HG02623 (cell line): ENCODE data around the gene COL9A3.

Experiments used
- ATAC-seq: cut with Tn5 transposase; IDR thresholded peaks from one replicate; pipeline ENCODE4 v1.9.1; 2021; ENCODE audit warnings: moderate library complexity; ENCODE audit not compliant: unreplicated experiment

COL9A3 gene

GRCh38 chr20:62816884-62817873 lies at the start of gene COL9A3:
Gene COL9A3 (plus strand): TSS chr20:62817050. CDS start chr20:62817065, 15 bp downstream.
- no peak for ATAC-seq

GRCh38 chr20:62768234-62768546 lies 48.7 kb upstream of the COL9A3 start:
- no peak for ATAC-seq

- no peak for ATAC-seq
These were observed 48.1 kb upstream of the COL9A3 start for GRCh38 chr20:62768551-62769287.

- no peak for ATAC-seq
These were observed 47.3 kb upstream of the COL9A3 start for GRCh38 chr20:62769346-62770071.

- ATAC-seq, result no peak
These were observed 46.5 kb upstream of the COL9A3 start for GRCh38 chr20:62770111-62770910.

- ATAC-seq, result no peak
These were observed 45.9 kb upstream of the COL9A3 start for GRCh38 chr20:62770916-62771315.

- no peak for ATAC-seq
These were observed 45.3 kb upstream of the COL9A3 start for GRCh38 chr20:62771396-62772102.

GRCh38 chr20:62772103-62772611 lies 44.7 kb upstream of the COL9A3 start:
- no peak for ATAC-seq

GRCh38 chr20:62772619-62772989 lies 44.2 kb upstream of the COL9A3 start:
- ATAC-seq, result no peak

- no peak for ATAC-seq
These were observed 43.6 kb upstream of the COL9A3 start for GRCh38 chr20:62772990-62773844.

- no peak for ATAC-seq
These were observed 42.8 kb upstream of the COL9A3 start for GRCh38 chr20:62773845-62774714.

GRCh38 chr20:62774762-62775161 lies 42.1 kb upstream of the COL9A3 start:
- ATAC-seq, result no peak

GRCh38 chr20:62775206-62775605 lies 41.6 kb upstream of the COL9A3 start:
- no peak for ATAC-seq

GRCh38 chr20:62776035-62776691 lies 40.7 kb upstream of the COL9A3 start:
- ATAC-seq, result no peak

- no peak for ATAC-seq
These were observed 39.9 kb upstream of the COL9A3 start for GRCh38 chr20:62776692-62777527.

GRCh38 chr20:62777528-62777830 lies 39.4 kb upstream of the COL9A3 start:
- no peak for ATAC-seq

GRCh38 chr20:62778058-62778457 lies 38.8 kb upstream of the COL9A3 start:
- ATAC-seq, result no peak
